ENCODE measurements around the gene NDP.
"Not testable (repeated sequence)": the region's sequence is repeated elsewhere in the genome, so short reads cannot be mapped to it uniquely, and the experiment has no call there.

Gene NDP

DNA sequence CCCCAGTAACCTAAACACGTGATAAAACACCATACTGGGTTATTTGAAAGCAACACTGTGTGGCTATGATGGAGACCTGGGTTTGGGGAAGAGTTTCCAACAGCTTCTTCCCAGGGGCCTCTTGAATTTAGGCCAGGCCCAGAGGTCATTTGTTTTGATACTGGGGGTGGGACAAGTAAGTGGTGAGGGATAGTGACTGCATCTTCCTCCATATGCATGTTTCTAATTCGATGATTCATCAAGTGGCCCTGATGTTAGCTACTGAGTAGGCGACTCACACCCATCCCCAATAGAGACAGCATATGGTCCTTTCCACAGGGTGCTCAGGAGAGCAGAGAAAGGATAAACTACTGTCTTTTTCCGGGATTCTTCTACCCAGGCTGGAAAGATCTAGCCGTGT, 2.7 kb downstream of the NDP start:
- no peak for DNase-seq (ENCODE audit: low read depth in 2 of 2)

DNA sequence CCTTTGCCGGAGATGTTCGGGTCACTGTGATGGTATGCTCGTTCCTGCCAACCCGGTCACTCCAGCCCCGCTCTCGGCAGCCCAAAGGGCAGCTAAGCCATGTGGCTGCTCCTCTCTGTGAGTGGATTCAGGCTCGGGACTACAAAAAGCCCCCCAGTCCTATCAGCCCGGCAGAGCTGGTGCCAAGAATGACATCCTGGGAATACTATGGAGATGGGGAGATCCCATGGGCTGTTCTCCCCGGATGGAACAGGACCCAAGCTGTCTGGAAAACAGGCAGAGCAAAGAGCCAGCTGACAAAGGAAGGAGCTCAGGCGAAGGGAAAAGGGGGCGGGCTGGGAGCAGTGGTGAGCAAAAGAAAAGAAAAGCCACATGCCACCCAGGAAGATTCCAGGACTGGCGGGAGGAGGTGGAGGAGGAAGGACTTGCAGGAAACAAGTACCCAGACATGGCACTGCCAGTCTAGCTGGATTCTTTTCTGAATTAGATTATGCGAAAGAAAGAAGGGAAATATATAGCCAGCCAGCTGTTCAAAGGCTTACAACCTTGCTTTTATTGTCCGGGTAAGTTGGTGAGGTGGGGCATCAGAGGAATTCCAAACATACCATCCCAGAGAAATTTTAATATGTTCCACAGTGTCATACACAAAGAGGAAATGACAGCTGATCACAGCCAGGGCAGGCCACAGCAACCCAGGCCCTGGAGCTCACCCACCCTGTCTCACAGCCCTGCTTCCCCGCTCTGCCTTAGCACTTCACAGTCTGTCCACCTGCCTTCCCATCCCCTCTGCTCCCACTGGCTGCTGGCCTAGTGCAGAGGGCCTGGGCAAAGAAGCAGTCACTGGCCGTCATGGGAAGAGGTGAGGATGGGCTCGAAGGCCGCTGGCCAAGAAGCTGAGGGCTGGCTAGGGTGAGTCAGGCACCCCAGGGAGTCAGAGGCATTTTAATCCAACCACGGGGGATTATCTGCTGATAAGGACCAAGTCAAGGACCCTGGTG, 3.4 kb downstream of the NDP start:
- DNase-seq (ENCODE audit: low read depth in 2 of 2): no peak

DNA sequence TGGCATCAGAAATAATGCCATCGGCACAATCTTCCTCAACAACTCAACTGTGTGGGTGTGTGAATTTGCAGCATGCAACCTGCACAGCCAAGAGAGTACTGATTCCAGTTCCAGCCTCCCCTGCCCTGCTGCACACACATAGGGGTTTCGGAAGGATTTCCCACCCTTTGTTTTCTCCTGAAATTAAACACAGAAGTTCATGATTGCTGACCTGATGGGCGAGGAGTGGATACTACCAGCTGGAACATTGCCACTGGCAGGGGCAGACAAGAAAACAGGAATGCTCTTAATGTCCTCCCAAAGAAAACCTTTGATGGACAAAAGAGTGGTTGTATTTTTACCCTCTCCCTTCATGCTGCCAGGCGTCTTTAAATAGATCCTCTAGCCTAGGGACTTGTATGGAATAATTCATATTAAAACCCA, 4.8 kb downstream of the NDP start:
- DNase-seq (ENCODE audit: low read depth in 2 of 2): no peak

DNA sequence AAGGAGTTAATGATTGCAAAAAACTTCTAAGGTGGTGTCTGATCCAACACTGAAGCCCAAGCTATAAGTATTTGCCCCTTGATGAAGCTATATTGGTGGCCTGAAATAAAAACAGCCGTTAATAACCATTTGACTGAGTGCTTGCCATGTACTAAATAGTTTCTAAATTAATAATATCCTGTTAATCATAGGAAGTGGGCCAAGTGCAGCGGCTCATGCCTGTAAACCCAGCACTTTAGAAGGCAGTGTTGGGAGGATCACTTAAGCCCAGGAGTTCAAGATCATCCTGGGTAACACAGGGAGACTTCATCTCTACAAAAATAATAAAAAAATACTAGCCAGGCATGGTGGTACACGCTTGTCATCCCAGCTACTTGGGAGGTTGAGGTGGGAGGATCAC, 8.3 kb downstream of the NDP start:
- no peak for DNase-seq (ENCODE audit: low read depth in 2 of 2)

DNA sequence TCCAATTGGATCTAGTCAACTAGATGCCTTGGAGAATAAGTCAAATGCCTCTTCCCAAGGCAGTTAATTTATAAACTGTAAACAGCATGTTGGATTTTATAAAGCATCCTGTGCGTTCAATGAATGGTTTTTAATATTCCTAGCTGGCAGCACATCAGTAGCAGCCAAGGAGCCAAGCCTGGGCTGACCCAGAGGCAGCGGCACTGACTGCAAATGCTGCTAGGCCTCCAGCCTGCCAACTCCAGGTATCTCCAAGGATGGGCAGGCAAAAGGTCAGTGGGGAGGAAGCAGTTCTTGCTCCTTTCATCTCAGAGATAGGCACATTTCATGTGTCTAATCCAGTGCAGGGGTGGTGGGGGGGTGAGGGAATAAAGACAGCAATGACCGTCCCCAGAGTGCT, 9.5 kb downstream of the NDP start:
- no peak for DNase-seq (ENCODE audit: low read depth in 2 of 2)

DNA sequence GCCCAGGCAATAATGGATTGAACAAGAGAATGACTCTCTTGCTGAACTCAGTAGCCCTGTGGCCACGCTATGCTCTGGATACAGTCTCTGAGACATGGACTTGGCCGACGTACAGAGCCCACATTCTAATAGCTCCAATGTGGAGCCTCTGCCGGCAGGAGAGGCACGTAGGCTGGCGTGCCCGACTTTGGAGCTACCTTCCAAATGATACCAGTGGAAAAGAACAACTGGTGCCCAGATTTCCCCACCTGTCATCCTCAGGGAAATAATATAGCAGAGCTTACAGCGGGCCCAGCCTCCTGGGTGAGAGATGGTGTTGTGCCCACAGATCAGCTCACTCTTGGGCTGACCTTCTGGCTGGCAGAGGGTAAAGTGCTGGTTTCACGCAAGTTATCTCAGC, 10.6 kb downstream of the NDP start:
- DNase-seq (ENCODE audit: low read depth in 2 of 2): no peak

DNA sequence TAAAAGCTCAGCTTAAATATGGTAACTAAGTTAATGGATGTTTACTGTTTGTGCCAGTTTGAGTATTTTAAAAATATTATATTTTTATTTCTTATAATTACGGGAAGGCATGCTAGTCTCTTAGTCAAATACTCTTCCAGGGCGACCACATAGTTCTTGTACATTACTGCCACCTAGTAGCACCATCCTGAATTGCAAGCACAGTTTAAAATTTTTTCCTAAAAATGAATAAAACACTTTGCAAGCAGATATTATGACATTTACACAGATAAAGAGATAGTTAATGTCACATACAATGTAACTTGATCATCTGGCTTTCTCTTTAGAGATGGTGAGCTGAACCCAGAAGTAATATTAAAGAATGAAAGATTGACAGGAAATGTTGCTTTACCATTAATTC, 11.5 kb downstream of the NDP start:
- no peak for DNase-seq (ENCODE audit: low read depth in 2 of 2)

DNA sequence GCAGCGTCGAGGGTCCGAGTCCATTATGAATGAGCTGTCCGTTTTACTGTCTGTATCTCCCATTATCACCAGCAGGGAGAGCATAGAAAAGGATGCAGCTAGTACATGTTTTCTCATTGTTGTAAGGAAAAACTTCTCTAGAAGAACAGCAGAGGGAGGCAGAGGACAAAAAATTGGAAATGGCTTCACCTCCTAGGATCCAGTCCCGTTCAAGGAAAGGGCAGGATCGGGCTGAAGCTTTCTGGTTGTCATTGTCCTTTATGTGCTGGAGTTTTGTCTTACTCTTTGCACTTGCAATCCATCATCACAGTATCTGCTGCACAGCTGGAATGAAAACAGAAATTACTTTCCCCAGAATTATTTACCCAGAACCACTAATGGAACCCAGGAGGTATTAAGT, 14.7 kb downstream of the NDP start:
- DNase-seq (ENCODE audit: low read depth in 2 of 2): no peak

DNA sequence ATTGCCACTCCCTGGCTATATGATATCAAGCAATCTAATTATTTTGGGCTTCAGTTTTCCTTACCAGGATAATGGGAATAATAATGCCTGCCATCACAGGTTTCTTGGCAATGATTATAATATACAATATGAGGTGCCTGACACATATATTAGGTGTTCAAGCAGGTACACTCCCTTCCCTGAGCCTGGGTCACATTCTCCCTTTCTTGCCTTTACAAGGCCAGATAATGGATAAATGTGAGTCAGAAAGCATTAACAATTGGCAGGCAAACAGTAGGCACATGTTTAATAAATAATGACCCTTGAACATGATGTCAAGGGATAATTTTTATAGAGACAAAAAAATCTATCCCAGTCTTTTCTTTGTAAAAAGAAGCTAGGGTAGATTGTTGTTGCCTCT, 17.2 kb downstream of the NDP start:
- no peak for DNase-seq (ENCODE audit: low read depth in 2 of 2)

DNA sequence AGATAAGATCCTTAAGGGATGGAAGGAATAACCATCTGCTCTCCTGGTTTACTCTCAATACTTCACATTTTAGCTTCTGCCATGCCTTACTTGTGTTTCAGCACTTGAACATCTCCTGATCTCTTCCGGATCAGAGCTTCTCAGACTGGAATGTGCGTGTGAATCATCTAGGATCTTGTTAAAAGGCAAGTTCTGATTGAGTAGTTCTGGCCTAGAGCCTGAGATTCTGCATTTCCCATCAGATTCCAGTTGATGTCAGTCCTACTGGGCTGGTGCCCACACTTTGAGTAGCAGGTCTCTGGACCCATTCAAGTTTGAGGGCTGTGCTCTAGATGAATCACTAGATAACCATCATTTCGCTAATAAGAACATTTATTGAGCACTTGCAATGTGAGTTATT, 20.0 kb downstream of the NDP start:
- no peak for DNase-seq (ENCODE audit: low read depth in 2 of 2)

DNA sequence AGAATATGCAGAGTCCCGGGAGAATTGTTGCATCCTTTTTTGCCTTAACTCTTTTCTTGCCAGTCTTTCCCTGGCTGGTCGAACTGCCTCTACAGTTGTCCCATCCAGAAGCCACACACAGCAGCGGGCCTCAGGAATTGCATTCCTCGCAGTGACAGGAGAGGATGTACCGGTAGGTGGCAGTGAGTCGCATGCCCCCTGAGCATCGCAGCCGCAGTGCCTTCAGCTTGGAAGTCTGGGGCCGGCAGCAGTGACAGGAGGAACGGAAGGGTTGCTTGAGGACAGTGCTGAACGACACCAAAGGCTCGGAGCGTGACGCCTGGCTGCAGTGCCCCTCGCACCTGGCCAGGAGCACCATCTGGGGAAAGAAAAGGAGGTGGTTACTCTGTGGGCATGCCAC, 23.5 kb downstream of the NDP start:
- peak; percentile 5 for DNase-seq (ENCODE audit: low read depth in 2 of 2)

DNA sequence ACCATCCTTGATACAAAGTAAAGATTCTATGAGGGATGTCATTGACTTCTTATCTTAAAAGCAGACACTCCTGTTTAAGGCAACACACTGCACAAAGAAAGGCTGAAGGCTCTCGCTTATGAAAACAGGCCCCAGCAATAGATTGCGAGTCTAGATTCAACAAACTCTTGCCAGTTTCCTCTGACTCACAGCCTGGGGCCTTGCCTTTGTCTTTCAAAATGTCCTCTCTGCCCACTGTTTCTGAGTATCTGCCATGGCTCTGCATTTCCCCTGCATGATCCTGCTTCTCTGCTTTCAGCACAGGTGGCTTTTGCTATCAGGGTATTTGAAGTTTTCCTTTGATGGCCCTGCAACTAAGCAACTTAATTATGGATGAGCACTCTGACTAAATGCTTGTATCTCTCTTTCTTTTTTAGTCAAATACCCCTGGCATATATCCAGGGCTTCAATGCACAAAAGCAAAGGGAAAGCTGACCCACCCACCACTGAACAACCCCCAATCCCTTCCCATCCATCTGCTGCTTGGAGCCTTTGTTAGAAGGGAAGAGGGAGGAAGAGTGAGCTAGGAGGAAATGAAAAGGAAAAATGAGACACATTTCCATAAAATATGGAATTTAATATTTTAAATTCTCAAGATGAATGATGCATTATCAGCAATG, 32.2 kb downstream of the NDP start:
- DNase-seq (ENCODE audit: low read depth in 2 of 2): no peak

DNA sequence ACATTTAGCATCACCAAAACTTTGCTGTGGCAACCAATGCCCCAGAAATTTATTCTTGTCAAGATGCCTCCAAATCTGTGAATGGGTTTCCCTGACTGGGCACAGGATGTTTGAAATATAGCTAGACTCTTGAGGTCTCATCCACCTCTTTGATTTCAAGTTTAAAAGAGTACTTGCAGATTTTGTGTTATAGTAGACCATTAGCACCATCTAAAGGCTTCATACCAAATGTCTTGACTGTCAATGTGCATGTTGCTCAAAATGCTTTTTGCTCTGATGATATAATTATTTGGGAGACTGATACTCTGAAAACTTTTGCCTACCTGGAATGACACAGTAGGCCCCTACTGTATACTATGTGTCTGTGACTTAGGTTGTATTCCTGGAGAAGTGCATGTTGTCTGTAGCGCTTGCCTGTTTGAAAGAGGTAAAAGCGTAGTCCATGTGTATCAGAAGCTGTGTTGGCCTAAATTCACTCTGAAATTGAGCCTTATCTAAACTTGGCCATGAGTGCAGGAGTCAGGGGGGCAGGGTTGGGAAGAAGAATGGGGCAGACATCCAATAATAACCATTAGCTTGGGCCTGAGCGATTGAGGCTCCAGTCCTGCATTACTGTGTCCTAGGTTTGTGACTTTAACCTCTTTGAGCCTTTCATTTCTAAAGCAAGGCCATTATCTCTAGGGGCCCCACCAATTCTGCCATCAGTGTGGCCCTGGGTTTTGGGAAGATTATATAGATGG, 33.8 kb downstream of the NDP start:
- DNase-seq (ENCODE audit: low read depth in 2 of 2): no peak

DNA sequence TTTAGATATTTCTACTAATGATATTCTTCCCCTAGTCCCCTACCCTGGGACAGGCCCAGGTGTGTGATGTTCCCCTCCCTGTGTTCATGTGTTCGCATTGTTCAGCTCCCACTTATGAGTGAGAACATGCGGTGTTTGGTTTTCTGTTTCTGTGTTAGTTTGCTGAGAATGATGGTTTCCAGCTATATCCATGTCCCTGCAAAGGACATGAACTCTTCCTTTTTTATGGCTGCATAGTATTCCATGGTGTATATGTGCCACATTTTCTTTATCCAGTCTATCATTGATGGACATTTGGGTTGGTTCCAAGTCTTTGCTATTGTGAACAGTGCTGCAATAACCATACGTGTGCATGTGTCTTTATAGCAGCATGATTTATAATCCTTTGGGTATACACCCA, 51.2 kb downstream of the NDP start:
- not testable (repeated sequence) for DNase-seq (ENCODE audit: low read depth in 2 of 2)

DNA sequence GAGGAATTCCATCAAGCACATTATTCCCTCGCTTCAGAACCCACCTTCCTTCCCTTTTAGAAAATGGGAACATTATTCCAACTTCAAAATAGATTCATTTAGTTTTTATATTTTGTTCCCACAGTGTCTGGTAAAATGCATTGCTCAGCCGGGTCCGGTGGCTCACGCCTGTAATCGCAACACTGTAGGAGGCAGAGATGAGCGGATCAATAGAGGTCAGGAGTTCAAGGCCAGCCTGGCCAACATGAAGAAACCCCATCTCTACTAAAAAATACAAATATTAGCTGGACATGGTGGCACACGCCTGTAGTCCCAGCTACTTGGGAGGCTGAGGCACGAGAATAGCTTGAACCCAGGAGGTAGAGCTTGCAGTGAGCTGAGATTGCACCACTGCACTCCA, 62.4 kb downstream of the NDP start:
- DNase-seq (ENCODE audit: low read depth in 2 of 2): not testable (repeated sequence)

DNA sequence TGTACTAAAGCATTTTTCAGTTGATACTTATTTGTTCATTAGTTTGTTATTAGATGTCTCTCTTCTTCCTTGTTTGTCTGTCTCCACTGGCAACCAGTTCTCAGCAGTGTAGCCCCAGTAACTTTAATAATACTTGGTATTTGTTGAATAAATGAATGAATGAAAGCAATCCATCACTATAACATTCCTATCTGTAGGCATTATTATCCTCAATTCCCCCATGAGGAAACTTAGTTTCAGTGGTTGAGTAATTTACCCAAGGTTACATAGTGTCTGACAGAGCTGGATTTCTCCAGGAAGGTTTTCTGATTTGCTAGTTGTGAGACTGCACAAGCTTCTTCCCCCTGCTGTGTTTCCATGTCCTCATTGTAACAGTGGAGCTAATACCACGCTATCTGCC, 63.2 kb downstream of the NDP start:
- no peak for DNase-seq (ENCODE audit: low read depth in 2 of 2)

DNA sequence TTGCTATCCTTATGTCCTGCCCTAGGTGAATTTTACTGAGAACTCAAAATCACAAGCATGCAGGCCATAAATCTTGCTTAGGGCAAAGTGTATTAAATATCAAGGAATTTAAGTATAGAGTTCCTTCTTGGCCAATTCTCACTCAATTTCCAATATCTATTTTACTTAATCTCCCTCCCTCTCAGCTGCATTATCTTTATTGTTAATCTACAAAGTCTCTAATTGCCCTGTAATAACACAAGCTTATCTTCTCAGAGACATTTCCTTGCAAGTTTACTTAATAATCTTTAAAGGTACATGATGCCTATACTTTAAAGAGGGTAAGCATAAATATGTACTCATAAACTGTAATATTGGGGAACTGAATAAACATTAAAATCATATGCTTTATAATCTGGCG, 64.0 kb downstream of the NDP start:
- DNase-seq (ENCODE audit: low read depth in 2 of 2): no peak

DNA sequence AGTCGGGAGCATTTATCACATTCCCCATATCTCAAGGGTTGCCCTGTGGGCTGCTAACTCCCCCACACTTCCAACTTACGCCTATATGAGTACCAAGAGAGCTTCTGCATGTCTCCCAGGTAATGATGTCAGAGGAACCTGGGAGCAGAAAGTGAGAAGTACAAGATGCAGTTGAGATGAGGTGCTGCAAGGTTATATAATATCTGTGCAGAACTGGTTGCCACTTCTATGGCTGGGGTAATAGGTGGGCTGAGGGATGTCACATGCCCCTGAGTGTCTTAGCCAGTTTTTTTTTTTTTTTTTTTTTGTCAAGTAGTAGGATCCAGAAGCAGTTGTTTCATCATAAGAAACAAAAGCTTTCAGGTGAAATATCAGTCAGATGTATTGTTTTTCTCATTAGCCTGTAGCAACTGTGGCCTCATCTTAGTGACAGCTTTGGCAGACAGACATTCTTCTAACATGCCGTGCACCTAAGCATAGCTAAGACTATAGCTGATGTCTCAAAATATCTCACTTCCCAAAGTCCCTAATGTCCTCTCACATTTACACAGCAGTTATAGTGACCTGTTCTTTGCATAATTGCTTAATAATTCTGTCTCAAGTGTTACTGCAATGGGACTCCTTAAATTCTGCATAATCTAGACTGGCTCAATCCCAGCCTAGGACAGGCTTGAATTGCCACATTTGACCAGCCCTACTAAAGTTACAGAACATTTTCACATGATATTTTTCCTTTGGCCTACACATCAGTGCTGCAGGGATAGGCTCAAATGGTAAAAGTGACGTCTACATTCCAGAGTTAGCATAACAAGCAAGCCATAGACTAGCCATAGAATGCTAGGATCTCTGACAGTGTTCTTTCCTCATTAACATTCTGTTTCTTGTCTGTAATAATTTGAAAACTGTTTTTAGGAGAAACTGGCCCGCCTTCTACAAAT, 73.0 kb downstream of the NDP start:
- DNase-seq (ENCODE audit: low read depth in 2 of 2): no peak
